ENCODE measurements around the gene GFPT2.
"Not testable (repeated sequence)": the region's sequence is repeated elsewhere in the genome, so short reads cannot be mapped to it uniquely, and the experiment has no call there.

The GFPT2 gene

DNA sequence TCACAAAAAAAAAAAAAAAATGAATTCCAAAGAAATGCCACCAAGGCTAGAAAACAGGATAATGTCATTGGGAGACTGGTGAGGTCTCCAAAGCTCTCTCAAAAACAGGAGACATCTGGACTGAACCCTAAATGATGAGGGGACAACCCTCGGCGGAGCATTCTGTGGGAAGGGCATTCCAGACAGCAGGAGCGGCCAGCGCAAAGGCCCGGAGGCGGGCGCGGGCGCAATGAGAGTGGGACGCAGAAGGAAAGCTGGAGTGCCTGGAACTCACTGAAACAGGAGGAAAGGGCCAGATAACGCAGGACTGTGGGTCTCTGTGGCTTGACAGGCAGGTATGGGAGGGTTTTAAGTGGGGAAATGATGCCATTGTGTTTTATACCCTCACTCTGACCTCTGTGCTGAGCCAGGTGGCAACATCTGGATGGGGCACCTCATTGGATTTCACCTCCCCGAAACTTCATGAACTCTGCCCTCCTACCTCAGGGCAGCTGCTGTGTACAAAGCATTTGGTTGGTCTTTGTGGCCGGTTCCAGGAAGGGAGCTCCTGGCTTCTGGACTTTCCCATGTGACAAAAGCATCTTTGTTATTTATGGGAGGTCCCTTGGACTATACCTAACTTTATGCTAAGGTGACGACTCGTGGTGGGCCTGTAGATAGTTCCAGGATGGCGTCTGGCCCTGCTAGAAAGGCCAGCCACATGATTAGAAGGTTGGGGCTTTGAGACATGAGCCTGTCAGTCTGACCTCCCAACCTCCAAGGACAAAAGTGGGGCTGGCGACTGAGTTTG lies 49.7 kb downstream of the GFPT2 start:
- DNase-seq: no peak

DNA sequence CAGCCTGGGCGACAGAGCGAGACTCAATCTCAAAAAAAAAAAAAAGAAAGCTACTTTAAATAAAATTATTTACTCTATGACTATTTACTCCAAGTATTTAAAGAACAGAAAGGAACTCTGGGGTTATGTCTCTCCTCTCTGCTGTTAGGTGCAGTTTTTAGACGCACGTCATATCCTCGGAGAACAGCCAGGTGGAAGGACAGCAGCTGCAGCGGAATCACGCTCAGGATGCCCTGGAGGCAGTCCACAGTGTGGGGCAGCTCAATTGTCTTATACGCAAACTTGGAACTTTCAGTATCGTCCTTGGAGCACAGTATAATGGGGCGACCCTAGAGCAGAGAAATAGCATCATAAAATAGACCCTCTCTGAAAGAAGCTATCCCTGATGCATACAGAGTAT lies 50.9 kb downstream of the GFPT2 start:
- DNase-seq: no peak

DNA sequence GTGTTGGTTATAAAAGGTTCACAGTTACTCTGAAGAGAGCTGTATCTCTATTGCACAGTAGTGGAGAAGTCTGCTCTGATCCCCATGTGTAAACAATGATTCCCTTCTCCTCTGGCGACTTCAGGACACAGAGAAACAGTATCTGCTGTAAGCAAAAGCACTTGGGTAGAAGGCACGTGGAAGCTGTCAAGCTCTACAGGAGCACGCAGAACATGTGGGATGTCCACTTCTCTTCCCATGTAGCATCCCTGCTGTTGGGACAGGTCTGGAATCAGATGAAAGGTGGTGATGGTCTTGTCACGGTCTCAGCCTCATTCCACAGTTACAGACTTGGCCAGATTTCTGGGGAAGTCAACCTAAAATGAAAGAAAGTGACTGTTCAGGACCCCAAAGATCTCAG lies 51.9 kb downstream of the GFPT2 start:
- DNase-seq: no peak

DNA sequence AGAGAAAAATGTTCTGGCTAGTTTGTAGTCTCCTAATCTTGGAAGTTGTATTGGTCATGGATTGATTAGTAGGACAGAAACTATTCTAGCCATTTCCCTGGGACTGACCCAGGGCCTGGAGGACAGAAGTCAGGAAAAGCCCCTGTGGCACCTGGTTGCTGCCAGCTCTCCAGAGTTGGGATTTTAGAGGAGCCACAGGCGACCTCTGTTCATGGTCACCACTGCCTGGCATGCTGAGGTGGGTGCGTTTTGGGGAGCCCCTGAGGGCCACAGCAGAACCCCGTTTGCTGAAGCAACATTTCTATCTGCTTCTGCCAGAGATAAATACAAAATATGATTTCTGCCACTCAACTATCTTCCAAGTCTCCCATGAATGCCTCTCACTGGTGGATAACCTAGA lies 53.6 kb downstream of the GFPT2 start:
- DNase-seq: no peak

DNA sequence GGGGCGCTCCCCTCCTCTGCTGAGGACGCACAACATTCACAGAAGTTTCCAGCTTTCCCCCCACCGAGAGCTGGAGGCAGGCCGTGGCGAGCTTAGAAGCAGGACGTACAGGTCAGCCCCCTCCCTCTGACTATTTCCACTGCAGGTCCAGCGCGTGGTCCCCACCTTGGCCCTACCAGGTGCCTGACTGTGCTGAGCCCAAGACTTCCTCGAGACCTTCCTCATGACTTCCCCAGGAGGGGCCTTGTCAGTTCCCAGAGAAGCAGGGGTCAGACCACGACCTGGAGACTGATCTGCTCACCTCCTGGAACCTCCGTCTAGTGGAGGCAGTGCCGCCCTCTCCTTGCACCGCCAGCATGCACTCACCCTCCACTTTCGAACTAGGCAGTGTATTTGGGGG lies 54.1 kb downstream of the GFPT2 start:
- not testable (repeated sequence) for DNase-seq

DNA sequence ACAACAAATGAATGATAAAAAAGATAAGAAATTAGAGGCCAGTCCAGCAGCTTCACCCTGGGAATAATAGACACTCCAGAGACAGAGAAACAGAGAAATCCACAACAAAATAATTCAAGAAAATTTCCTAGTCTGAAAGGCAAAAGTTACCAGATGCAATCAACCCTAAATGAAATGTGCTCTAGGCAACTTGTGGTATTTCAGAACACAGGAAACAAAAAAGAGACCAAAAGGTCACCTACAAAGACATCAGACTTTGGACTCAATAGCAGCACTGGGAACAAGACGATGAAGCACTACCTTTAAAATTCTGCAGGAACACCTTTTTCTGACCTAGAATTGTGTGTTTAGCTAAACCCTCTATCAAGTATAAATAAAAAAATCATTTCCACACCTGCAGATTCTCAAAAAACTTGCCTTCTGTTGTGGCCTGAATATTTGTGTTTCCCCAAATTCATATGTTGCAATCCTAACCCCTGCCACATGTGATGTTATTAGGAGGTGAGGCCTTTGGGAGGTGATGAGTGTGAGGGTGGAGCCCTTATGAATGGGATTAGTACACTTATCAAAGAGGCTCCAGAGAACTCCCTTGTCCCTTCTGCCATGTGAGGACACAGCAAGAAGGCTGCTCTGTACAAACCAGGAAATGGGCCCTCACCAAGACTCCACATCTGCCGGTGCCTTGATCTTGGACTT lies 55.4 kb downstream of the GFPT2 start:
- DNase-seq: no peak

DNA sequence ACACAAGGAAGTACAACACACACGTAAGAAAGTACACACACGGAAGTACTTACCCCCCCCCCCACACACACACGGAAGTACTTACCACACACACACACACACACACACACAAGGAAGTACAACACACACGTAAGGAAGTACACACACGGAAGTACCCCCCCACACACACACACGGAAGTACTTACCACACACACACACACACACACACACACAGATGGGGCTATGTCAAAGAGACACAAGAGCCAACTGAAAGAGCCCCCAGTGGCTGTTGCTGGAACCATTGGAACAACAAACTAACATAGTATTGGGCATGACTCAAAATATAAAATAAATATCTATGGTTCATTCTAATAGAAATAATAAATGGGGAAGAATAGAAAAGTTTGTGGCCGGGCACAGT lies 56.4 kb downstream of the GFPT2 start:
- DNase-seq: no peak

DNA sequence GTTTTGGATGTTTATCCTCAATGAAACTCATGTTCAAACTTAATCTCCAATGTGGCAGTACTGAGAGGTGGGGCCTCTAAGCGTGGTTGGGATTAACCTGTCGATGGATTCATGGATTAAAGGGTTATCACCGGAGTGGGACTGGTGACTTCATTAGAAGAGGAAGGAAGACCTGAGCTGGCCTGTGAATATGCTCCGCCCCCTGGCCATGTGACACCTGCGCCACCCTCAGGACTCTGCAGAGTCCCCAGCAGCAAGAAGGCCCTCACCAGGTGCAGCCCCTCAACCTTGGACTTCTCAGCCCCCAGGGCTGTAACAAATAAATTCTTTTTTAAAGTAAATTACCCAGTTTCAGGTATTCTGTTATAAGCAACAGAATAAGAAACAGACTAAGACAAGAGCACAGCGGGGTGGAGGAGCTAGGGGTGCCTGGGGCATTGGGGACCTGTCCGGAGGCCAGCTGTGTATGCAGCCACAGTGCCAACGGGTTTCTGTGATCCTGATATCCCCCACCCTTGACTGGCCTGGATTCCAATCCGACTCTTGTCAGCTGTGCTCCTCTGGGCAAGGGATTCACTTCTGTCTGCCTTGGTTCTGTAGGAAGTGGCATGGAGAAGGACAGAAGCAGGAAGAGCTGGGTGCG lies 58.1 kb downstream of the GFPT2 start:
- no peak for DNase-seq

DNA sequence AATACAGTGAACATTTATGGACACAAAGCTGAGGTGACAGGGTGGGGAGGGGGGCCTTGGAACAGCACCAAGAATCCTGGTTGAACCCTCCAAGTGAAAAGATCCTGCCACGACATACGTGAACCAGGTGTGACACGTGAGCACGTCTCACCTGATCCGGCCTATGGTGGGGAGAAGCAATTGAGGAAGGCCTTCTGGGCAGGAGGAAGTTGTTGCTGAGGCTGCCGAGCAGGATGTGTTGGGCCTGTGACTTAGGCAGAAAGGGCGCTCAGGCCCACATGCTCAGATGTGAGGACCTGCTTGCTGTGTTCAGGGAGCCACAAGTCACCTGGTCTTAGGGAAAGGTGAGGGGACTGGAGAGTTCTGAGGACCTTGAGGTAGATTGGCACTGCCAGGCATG lies 58.7 kb downstream of the GFPT2 start:
- no peak for DNase-seq

DNA sequence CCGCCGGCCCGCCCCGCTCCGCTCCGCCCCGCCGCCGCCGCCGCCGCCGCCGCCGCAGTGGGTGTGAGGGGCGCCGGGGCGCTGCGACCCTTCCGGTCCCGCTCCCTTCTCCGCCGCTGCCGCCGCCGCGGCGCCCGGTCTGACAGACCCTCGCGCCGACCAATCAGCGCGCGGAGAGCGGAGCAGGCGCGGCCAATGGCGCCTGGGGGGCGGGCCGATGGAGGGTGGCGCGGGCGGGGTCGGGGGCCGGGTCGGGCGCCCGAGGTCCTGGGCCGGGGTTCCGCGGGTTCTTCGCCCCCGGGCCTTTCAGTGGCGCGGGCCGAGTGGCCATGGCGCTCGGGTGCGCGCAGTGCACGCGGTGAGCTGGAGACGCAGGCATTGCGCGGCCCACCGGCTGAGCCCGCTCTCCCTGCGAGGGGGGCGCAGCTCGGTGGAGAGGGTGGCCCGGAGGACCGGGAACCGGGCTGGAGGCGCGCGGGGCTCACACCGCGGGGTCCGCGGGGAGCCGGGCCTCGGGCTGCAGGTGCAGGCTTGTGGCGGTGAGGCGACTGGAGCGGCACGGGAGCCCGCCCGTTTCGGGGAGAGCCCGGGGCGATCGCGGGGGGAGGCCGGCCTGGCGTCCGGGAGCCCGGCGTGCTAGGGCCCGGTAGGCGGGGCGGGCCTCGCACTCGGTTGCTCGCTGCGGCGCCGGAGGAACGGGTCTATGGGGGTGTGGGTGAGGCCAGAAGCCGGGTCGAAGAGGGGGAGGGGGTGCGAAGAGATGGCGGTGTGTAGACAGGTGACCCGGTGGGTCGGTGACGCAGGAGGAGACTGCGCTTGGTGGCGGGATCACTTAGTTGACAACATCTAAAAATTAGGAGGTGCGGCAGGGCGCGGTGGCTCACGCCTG lies 60.9 kb downstream of the GFPT2 start, which contains the start of gene MAPK9:
TSS of gene MAPK9 (minus strand) at position 141 of the 889 bp plus-strand sequence. CDS start 11,522 bp downstream, outside the sequence.
- peak; percentile 78 for DNase-seq

DNA sequence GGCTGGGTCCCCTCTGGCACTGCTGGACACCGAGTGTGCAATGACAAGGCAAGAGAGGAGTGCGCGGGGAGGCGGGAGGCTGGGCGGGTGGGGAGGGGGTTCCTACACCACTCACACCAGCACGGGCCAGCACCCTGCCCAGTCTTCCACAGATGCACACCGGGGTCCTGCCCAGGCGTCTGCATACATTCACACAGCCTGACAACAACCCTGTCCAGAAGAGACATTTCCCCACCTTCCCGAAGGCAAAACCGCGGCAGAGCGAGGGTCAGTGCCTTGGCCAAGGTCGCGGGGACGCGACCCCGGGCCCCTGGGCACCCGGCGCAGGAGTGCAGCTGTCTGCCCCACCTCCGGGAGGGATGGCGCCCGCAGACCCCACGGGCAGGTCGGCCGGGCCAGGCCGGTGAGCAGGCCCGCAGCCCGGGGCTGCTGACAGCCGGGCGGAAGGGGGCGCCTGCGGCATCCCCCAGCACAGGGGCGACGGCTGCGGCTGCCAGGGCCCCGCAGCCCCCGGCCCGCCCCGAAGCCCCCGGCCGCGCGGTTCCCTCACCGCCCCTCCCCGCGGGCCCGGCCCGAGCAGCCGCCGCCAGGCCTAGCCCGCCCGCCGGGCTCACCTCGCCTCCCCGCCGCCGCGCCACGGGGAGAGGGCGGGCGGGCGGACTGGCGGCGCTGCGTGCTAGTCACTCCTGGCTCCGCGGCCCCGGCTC lies 61.7 kb downstream of the GFPT2 start:
- DNase-seq: no peak

DNA sequence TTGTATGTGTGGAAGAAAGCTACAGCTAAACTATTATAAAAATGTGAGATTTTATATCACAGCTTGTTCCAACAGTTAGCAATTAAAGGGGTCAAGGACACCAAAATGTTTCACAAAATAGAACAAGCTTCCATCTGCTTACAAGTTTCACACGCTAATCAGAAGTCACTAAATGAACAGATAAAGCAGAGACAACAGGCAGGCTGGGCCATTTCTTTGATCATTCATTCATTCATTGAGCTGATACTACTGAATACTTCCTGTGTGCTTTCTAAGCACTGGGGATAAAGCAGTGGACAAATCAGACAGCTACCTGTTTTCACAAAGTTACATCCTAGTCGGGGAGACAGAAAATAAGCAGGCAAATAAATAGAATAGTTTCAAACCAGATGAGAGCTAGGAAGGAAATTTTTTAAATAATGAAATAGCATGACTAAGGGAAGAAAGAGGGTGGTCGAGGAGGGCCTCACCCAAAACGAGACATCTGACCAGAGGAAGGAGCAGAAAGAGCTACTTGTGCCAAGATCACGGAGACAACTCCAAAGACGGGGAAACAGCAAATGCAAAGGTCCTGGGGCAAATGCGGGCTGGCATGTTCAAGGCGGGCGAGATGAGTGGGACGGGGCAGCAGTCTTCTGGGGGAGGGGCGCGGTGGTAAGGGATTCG lies 62.4 kb downstream of the GFPT2 start:
- no peak for DNase-seq

DNA sequence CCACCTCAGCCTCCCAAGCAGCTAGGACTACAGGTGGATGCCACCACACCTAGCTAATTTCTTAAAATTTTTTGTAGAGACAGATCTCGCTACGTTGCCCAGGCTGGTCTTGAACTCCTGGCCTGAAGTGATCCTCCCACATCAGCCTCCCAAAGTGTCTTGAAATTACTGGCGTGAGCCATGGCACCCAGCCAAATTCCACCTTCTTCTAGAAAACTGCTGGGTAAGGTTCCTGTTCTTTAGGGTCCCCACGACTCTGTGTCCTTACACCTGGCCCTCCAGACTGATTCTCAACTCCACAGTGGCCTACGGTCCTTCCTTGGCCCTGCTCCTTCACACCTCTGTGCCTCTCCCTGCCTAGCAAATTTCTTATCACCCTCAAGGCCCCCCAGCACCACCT lies 63.2 kb downstream of the GFPT2 start:
- DNase-seq: no peak

DNA sequence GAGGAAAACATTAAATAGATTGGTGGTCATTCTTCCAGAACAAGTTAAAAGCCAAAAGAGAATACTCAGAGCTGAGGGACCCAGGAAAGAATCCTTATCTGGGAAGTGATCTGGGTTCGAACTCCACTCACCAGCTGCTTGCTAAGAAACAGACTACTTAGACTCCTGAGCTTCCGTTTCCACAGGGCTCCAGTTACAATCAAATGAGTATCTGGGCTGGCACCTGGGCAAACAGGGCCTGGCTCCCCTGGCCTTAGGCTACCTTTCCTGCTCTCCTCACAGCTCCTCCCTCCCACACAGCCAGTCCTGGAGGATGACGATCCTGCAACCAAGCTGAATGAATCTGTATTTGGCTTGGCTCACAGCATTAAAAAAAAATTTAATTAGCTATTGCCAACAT lies 63.7 kb downstream of the GFPT2 start:
- DNase-seq: no peak

DNA sequence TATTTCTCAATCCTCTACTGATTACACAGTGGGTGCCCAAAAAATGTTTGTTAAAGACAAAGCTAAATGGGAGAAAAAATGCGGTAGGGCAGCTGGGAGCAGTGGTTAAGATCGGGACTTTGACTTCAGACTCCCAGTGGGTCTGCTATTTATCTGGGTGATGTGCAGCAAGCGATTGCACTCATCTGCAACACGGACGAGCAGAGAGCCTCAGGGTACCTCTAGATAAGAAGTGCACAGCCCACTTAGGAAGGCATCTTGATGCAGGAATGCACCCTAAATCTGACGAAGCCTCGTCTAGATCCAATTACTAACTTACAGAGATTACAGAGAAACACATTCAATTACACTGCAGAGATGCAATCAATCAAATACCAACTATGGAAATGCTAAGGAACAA lies 65.3 kb downstream of the GFPT2 start:
- no peak for DNase-seq

DNA sequence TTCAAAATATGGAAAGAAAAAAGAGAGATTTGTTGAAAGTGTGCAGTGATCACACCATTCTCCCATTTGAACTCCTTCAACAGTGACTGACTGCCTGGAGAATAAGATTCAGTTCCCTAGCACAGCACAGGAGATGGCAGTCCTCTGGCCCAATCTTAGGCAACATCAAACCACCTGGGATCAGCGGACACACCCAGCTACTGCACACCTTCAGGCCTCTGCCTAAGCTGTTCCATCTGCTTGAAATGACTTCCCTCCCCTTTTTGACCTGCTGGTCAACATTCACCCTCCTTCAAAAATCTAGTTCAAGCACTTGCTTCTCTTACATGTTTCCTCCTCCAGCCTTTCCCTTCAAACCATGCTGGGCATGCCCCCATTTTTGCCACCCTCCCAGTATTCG lies 65.7 kb downstream of the GFPT2 start:
- DNase-seq: no peak

DNA sequence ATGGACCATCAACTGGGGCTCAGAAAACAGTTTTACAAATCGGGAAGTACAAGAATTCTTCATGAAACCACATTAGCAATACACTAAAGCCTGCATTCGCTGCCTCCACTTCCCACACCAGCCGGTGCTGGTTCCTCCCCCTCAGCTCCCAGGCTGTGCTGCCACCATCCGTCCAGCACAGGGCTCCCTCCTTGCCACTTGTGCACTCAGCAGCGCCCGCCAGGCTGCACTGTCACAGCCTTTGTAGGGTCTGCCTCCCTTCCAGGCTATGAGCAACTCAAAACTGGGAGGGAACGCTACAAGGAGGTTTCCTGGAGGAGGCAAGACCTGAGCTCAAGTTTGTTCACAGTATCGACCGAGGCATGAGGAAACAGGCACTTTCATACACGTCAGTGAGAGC lies 69.0 kb downstream of the GFPT2 start:
- DNase-seq: no peak

DNA sequence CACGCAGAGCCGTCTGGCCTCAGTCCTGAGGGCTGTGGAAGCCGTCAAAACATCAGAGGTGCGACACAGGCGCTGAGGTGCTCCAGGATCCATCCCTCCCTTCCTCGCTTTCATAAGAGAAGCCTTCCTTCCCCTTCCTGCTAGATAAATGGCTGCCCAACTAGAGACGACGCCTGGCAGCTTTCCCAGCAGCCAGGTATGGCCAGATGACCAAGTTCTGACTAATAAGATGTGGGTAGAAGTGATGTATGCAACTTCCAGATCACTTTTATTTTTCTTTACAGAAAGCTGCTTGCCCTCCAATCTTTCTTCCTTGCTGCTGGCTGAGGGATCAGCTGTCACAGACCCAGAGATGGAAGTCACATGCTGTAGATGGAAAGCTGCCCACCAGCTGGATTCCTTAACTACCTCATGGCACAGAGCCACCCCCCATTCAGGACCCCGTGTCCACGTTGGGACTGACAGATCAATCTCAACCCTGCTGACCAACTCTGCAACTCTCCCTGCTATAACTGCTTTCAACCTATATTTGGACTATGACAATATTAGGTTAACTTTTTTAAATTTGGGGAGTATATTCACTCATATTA lies 70.0 kb downstream of the GFPT2 start:
- peak; percentile 58 for DNase-seq

DNA sequence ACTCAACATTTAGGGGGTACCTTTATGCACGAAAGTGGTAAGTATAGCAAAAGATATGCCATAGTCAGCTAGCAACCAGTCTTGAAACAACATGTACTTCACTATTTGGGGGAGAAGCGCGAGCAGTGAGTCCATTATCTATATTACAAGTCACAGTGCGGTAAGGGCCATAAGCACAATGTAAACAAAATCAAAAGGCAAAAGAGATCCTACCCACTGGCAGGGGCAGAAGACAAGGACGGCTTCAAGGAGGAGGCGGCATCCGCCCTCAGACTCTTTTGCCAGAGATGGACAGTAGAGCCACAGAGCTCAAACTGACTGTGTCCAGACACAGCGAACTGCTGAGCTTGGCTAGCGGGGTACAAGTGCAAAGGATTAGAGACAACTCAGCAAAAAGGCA lies 70.9 kb downstream of the GFPT2 start:
- DNase-seq: no peak

DNA sequence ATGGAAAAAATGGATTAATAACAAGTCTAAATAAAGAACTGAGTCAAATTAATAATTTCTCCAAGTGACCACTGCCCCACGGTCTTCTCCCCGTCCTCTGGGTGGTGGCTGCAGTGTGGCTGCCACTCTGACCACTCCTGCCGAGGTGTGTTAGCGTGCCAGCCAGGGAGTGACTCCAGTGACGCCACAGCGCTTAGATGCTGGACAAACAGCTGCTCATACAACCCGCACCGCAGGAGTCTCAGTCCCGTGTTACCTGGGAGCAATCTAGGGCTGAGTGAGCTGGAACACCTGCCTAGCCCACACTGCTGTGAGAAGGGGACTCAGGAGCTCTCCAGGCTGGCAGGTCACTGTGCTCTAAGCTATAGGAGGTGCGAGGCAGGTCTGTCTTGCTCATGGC lies 71.4 kb downstream of the GFPT2 start:
- no peak for DNase-seq

DNA sequence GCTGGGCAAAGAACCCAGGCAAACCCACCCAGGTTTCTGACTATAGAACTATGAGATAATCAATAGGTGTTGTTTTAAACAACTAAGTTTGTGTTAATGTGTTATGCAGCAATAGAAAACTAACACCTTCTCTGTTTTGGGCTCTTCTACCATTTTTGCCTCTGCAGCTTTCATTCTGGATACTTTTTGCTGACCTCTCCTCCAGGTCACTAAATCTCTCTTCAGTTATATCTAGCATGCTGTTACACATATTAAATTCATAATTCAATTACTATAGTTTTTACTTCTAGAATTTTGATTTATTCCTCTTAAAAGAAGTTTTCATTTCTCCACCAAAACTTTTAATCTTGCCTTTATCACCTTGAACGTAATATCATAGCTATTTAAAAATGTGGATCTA lies 78.4 kb downstream of the GFPT2 start:
- no peak for DNase-seq

All from NCI-H226 (cell line).